IPS-18c (cell line): ENCODE measurements around the gene ANKRD42.

Experiments
- H3K4me3 ChIP-seq: 2 replicates; pipeline ENCODE4 v1.7.0; 2013; ENCODE audit warnings: low read depth, mild to moderate bottlenecking, low read length, moderate library complexity; ENCODE audit not compliant: insufficient read depth
- H3K9me3 ChIP-seq: one replicate; pipeline ENCODE4 v1.6.1; 2013; ENCODE audit warnings: mild to moderate bottlenecking, low read length, moderate library complexity; ENCODE audit not compliant: control insufficient read depth, insufficient read depth

The ANKRD42 gene

DNA sequence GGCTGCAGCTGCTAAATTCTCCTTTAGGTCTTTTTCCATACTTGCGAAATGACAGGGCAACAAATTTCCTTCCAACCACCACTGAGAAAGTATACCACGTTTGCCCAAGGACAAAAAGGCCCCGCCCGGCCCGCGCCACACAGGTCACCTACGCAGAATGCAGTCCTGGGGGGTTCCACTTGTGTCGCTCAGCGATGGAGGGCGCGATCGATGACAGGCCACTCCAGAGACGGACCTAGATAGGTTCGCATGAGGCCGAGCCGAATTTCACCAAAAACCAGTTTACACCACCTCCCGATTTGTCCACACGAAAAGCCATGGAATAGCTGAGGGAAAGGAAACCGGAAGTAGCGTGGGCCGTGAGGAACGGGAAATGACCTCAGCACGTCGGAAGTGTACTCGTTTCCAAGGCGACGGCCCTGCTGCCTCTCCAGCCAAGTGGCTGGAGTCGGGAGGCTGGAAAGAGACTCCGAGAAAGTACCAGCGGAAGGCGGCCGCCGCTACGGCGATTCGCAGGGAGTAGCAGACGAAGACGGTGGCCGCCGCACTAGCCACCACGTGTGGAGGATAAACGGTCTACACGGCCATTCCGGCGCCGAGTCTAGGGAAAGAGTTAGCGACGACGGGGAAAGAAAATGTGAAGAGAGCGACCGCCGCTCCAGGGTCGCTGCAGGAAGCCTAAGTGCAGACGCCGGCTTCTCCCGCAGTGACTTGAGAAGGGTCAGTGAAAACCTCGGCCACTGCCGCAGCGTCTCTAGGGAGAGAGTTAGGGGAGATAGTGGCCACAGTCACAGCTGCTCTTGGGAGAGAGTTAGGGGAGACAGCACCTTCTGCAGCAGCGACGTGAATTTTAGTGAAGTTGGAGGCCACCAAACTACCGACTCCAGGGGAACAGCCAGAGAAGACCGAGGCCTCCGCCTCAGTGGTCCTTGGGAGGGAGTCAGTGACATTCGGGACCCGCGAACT lies at the start of gene ANKRD42:
TSS of gene ANKRD42 (plus strand) at position 398 of the 966 bp plus-strand sequence. CDS start 959 bp downstream, outside the sequence.
- Histone ChIP-seq H3K4me3 (peak within 1 kb of the TSS; percentile 97), H3K9me3 (no peaks in the 10 kb centered on the region)

DNA sequence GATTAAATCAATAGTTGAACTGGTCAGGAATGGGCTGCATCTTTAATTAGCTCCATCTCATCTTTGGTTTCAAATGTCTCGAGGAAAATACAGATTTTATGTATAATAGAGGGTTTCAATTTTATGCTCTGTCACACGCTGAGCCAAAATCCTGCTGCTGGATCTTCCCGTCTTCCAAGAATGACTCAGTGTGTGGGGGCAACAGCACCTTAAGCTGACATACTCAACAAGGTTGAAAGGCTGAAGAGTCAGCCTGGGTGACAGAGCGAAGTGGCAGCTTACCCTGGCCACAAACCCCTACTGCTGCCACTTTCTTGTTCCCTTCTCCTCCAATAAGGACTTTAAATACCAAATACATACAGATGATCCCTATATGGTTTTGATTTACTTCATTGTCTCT lies 45.6 kb upstream of the ANKRD42 start:
- Histone ChIP-seq H3K9me3 (no peaks in the 10 kb centered on the region), H3K4me3 (no peak overlapping the region)

DNA sequence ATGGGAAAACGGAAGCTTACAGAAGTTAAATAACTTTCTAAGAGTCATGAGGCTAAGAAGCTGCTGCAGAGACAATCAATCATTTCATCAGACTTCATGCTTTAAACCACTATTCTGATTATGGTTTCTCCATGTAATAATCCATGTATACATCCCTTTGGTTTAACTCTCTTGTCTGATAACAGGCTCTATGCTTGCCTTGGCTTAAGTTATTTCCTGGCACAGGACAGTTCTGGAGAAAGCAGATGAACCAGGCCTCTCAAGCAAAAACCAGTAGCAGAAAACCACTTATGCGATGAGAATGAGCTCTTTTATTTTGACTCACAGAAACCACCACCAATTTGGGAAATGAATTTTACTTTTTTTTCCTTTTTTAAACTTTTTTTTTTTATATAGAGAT lies 43.1 kb upstream of the ANKRD42 start:
- H3K4me3 ChIP-seq: no peak overlapping the region
- H3K9me3 ChIP-seq: no peaks in the 10 kb centered on the region

- H3K4me3 ChIP-seq: no peak overlapping the region
- H3K9me3 ChIP-seq: no peaks in the 10 kb centered on the region
Observed at GRCh38 chr11:83151274-83151977, 42.1 kb upstream of the ANKRD42 start.

DNA sequence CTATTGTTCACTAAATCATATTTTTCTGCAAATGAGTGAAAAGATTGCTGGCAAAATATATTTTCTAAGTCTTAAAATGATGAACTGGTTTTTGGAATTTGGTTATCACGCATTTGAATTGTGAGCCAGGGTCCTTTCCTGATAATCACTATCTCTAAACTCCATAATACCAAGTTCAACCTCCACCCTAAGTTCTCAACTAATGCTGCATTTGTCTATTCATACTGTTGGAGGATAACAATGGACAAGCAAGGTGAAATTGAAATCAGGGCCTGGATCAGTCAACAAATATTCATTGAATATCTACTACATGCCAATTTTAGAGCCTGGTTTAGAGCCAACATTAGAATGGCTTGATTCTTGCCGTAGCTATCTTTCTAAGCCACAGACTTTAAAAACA lies 41.2 kb upstream of the ANKRD42 start:
- H3K4me3 ChIP-seq: no peak overlapping the region
- H3K9me3 ChIP-seq: no peaks in the 10 kb centered on the region

DNA sequence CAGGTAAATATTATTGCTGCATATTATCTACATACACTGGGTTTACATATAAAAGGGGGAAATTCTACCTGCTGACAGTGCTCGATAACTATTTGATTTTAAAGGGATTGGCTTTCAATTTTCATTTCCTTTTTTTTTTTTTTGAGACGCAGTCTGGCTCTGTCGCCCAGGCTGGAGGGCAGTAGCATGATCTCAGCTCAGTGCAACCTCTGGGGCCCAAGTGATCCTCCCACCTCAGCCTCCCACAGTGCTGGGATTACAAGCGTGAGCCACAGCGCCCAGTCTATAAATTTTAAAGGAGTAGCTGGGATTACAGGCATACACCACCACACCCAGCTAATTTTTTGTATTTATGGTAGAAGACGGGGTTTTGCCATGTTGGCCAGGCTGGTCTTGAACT lies 39.7 kb upstream of the ANKRD42 start:
- Histone ChIP-seq H3K4me3 (no peak overlapping the region), H3K9me3 (no peaks in the 10 kb centered on the region)

DNA sequence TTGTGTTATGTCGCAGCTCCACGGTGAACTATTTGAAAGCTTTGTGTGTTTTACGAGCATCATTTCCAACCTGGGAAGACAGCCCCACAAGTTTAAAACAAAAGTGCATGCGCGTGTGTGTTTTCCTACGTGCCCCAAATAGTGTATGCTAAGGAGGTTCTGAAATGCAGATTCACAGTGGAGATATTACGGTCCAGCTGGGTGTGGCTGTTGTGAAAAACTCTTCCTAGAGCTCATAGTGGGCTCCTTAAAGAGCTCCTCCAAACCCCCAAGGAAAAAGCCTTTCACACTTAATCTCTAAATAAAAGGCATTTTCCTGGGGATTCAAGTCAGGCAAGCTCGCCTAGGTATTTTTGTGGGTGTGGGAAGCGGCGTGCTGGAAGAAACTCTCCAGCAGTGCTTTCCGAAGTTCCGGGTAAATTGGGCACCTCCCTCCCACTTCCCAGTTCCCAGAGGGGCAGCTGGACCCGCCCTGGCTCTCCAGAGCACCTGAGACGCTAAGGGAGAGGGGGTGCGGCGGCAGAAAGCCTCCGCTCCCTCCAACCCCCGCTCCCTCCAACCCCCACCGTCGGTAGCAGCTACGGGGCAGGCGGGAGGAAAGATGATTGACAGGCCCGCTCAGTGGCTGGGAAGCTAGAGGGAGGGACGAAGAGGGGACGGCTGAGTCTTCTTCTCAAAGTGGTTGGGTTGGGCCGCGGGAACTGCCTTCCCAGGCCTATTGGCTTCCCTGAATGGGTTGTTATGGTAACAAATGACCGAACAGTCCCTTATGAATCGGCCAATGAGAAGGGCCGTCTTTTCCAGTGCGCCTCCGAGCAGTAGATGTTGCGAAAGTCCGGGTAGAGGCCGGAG lies 37.1 kb upstream of the ANKRD42 start:
- Histone ChIP-seq H3K9me3 (no peaks in the 10 kb centered on the region), H3K4me3 (peak overlapping the region; percentile 68)

DNA sequence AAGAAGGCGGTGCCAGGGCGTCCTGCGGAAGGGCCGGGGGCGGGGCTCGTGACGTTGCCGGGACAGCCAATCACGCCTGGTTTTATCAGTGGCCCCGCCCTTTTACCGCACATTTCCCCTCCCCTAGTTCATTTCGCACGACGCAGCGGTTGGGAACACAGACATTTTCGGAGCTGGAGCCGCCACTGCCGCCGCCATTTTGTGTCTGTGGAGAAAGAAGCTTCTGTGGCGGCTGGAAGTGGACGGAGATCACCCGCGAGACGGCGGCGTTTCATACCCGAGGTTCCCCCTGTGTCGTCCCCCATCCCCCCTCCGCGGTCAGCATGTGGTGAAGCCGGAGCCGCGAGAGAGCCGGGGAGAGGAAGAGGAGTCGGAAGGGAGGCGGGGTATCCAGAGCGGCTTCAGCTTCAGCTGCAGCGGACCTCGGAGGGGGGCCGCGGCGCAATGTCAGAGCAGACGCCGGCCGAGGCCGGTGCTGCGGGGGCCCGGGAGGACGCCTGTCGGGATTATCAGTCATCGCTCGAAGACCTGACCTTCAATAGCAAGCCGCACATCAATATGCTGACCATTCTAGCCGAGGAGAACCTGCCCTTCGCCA lies 36.4 kb upstream of the ANKRD42 start, which contains the start of gene PCF11:
TSS of gene PCF11 (plus strand) at position 136 of the 598 bp plus-strand sequence. CDS start at position 445, 309 bp downstream.
- Histone ChIP-seq H3K9me3 (no peaks in the 10 kb centered on the region), H3K4me3 (peak within 1 kb of the TSS; percentile 98)

- Histone ChIP-seq H3K4me3 (peak overlapping the region; percentile 98), H3K9me3 (no peaks in the 10 kb centered on the region)
Observed at GRCh38 chr11:83157594-83158356, 35.7 kb upstream of the ANKRD42 start.

DNA sequence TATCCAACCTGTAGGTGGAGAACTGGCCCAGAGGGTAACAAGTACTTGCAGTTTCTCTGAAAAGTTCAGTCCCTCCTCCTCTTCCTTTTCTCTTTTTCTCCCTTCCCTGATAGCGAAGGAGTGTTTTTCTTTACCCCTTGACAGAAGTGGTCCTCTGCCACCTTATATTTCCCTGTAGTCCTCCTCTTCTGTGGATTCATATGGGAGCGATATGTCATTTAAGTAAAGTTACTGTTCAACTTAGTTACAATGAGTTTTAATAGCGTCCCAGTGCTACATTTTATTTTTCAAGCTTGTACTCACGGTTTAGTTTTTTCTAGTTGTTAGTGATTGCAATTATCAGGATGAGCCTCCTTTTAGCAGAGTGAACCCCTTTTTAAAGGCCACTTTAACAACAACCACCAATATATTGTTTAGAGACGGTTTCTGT lies 35.1 kb upstream of the ANKRD42 start:
- no peaks in the 10 kb centered on the region for H3K9me3 ChIP-seq
- peak overlapping the region; percentile 98 for H3K4me3 ChIP-seq

GRCh38 chr11:83158965-83159901 lies 34.3 kb upstream of the ANKRD42 start:
- no peaks in the 10 kb centered on the region for H3K9me3 ChIP-seq
- peak overlapping the region; percentile 98 for H3K4me3 ChIP-seq

- Histone ChIP-seq H3K9me3 (no peaks in the 10 kb centered on the region), H3K4me3 (peak overlapping the region; percentile 98; the same call in 1 of the 2 replicates)
Observed at GRCh38 chr11:83159902-83160865, 33.3 kb upstream of the ANKRD42 start.

GRCh38 chr11:83161610-83162199 lies 31.8 kb upstream of the ANKRD42 start:
- Histone ChIP-seq H3K9me3 (no peaks in the 10 kb centered on the region), H3K4me3 (no peak overlapping the region)

GRCh38 chr11:83162377-83162776 lies 31.1 kb upstream of the ANKRD42 start:
- Histone ChIP-seq H3K4me3 (no peak overlapping the region), H3K9me3 (no peaks in the 10 kb centered on the region)
